K562 (cell line): ENCODE data around the gene SH2D4B.

Source experiments
- CBFA2T2 ChIP-seq: fragments of 450-650 bp; conservative IDR thresholded peaks from 2 replicates; pipeline ENCODE4 v1.6.1; 2017; ENCODE audit warnings: mild to moderate bottlenecking
- CHD2 ChIP-seq: IDR thresholded peaks from 2 replicates; pipeline ENCODE4 v1.6.1; 2011; ENCODE audit warnings: low read depth, low read length
- CTCF ChIP-seq, 3 experiments: IDR thresholded peaks in 2 of 3; conservative IDR thresholded peaks in 1 of 3; 2 replicates each; pipeline ENCODE4 v1.5.1; 2011 to 2012; ENCODE audit warnings: low read length in 3 of 3, mild to moderate bottlenecking in 3 of 3, control low read depth in 2 of 3, improper control_type of control experiment in 1 of 3, inconsistent platforms in 1 of 3, low read depth in 1 of 3, mixed read lengths in 1 of 3, moderate library complexity in 1 of 3; ENCODE audit not compliant: insufficient read depth in 2 of 3
- ELK1 ChIP-seq: sonication (generic); formaldehyde crosslinking; IDR thresholded peaks from 2 replicates; pipeline ENCODE4 v1.8.1; 2022; ENCODE audit warnings: missing genetic modification reagents
- FOXK2 ChIP-seq, 2 experiments: fragments of 450-650 bp; IDR thresholded peaks in 1 of 2; conservative IDR thresholded peaks in 1 of 2; 2 replicates each; pipeline ENCODE4 v1.6.1; 2016; ENCODE audit warnings: low read depth in 2 of 2, mild to moderate bottlenecking in 1 of 2
- HCFC1 ChIP-seq: IDR thresholded peaks from 2 replicates; pipeline ENCODE4 v1.6.1; 2012; ENCODE audit warnings: low read depth, low read length, improper control_type of control experiment
- HDAC2 ChIP-seq: fragments of 450-650 bp; IDR thresholded peaks from 2 replicates; pipeline ENCODE4 v1.6.1; 2016; ENCODE audit warnings: mild to moderate bottlenecking
- NFE2L1 ChIP-seq: fragments of 450-650 bp; IDR thresholded peaks from 2 replicates; pipeline ENCODE4 v1.6.1; 2016; ENCODE audit warnings: missing genetic modification characterization, low read depth, mild to moderate bottlenecking, missing compliant biosample characterization, moderate library complexity, borderline replicate concordance
- RBM14 ChIP-seq: fragments of 200-400 bp; formaldehyde crosslinking; IDR thresholded peaks from 2 replicates; pipeline ENCODE4 v1.6.1; 2018; ENCODE audit warnings: low read depth, mild to moderate bottlenecking, low read length, moderate library complexity, borderline replicate concordance; ENCODE audit not compliant: insufficient read depth
- ZBTB9 ChIP-seq: fragments of 450-650 bp; formaldehyde crosslinking; IDR thresholded peaks from 2 replicates; pipeline ENCODE4 v1.4.0; 2020; ENCODE audit warnings: mild to moderate bottlenecking, moderate library complexity

- TF ChIP-seq ZBTB9 (CRISPR knock-in tag) (no peak), HCFC1 (no peak), CTCF (IDR thresholded peaks at IDR 0.05 in 2 of 3, conservative IDR thresholded peaks at IDR 0.05 in 1 of 3; ENCODE audit: insufficient read depth in 2 of 3, low read depth in 1 of 3, low read length in 3 of 3) (no peak), CHD2 (no peak), NFE2L1 (no peak), CBFA2T2 (no peak), FOXK2 (conservative IDR thresholded peaks at IDR 0.05 in 1 of 2, IDR thresholded peaks at IDR 0.05 in 1 of 2; ENCODE audit: low read depth in 2 of 2) (no peak), RBM14 (no peak), HDAC2 (no peak), ELK1 (CRISPR knock-in tag) (no peak)
These were observed 21.8 kb upstream of the SH2D4B start for GRCh38 chr10:80515941-80516340.
